ENCODE data around the gene ACTL10.

Gene ACTL10

DNA sequence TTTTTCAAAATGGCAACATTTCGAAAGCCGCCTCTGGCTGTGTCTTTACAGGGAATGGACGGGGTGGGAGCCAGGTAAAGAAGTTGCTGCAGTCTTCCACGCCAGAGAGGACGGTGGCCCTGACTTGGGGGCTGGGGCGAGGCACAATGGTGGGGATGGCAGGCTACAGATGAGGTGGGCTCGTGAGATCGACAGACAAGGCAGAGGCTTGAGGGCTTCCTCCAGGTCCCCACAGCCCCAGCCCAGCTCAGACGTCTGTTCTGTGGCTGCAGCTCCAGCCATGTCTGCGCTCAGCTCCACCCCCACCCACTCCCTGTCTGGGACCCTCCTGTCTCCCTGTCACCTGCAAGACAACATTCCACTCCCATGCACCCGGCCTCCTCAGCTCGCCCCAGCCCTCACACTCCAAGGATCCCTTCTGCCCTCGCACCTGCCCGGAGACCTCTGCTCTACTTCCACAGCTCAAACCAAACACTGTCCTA, 12.0 kb upstream of the ACTL10 start:
- no peak overlapping the region for H3K4me3 ChIP-seq (ENCODE audit: low read depth, low read length)
- TF ChIP-seq, protein P1, sequence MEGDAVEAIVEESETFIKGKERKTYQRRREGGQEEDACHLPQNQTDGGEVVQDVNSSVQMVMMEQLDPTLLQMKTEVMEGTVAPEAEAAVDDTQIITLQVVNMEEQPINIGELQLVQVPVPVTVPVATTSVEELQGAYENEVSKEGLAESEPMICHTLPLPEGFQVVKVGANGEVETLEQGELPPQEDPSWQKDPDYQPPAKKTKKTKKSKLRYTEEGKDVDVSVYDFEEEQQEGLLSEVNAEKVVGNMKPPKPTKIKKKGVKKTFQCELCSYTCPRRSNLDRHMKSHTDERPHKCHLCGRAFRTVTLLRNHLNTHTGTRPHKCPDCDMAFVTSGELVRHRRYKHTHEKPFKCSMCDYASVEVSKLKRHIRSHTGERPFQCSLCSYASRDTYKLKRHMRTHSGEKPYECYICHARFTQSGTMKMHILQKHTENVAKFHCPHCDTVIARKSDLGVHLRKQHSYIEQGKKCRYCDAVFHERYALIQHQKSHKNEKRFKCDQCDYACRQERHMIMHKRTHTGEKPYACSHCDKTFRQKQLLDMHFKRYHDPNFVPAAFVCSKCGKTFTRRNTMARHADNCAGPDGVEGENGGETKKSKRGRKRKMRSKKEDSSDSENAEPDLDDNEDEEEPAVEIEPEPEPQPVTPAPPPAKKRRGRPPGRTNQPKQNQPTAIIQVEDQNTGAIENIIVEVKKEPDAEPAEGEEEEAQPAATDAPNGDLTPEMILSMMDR (IDR thresholded peaks at IDR 0.05; ENCODE audit: borderline replicate concordance, insufficient read depth, low read depth, low read length), result no peak

- TF ChIP-seq, protein P1 (IDR thresholded peaks at IDR 0.05; ENCODE audit: borderline replicate concordance, insufficient read depth, low read depth, low read length), result no peak
- H3K4me3 ChIP-seq (ENCODE audit: low read depth, low read length), result no peak overlapping the region
These were observed 11.6 kb upstream of the ACTL10 start for GRCh38 chr20:33655164-33655563.

GRCh38 chr20:33656010-33656782, 10.5 kb upstream of the ACTL10 start:
- H3K4me3 ChIP-seq (ENCODE audit: low read depth, low read length), result no peak overlapping the region
- TF ChIP-seq, protein P1 (IDR thresholded peaks at IDR 0.05; ENCODE audit: borderline replicate concordance, insufficient read depth, low read depth, low read length), result no peak

DNA sequence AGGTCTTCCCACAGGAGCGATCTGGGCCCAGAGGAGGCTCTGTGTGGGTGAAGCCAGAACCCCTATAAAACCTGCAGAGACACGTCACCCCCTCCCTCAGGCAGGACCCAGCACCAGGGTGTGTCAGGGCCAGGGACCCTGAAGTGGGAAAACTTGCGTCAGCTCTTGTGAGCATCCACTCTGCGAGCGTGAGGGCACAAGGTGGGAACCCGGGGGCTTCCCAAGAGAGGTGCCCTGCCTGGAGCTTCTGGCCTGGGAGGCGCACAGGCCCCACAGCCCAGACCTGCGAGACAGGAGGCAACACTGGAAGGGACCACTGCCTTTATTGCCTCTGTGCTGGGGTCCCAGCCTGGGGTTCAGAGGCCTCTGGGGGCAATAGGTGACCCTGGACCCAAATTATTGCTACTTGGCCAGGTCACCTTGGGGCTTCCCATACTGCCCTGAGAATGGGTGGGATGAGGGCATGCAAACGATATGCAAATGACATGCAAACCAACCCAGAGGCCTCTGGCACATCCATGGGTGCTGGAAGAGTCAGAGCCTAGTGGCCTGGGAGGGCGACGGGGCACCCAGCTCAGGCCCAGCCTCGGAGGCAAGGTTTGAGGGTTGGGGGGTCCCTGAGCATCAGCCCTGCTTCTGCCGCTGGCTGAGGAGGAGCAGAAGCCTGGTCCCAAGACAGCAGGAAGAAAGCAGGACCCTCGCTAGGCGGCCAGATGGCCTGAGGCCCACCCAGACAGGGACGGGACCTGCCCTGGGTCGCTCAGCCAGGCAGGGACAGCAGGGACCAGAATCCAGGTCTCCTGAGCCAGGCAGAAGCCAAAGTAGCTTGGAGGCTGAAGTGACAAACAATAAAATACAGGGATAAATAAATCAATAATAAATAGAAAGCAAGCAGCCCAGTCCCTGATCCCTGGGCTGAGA, 9.7 kb upstream of the ACTL10 start:
- TF ChIP-seq, protein P1 (IDR thresholded peaks at IDR 0.05; ENCODE audit: borderline replicate concordance, insufficient read depth, low read depth, low read length), result no peak
- H3K4me3 ChIP-seq (ENCODE audit: low read depth, low read length), result no peak overlapping the region

DNA sequence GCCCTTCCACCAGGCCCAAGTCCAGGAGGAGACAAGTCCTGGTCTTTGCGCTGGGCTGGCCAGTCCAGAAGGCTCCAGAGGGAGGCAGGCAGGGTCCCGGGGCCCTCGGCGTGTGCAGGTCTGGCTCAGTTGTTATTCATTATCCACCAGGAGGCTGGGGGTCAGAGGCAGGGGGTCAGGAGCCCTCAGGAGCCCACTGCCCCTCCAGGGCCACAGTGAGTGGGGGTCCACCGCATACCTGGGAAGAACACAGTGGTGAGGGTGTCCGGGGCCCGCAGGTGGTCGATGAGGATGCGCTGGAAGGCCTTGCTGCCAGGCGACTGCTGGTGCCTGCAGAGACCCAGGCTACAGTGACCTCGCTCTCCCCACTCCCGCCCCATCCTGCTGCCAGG, 9.0 kb upstream of the ACTL10 start:
- TF ChIP-seq, protein P1 (IDR thresholded peaks at IDR 0.05; ENCODE audit: borderline replicate concordance, insufficient read depth, low read depth, low read length), result no peak
- H3K4me3 ChIP-seq (ENCODE audit: low read depth, low read length), result no peak overlapping the region

DNA sequence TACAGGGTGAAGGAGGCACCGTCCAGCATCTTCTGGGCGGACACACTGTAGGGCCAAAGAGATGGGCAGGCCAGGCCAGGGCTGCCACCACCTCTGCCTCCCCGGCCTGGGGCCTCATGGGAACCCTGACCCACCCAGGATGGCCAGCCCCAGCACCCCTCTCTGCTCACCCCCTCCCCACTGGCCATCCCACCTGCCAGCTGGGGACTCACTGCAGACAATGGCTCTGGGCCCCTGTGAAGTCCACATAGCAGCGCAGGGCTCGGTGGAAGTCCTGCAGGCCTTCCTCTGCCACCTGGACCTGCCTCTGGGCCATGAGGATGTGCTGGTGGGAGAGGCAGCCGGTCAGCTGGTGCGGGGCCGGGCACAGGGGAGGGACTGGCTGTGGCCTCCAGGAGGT, 8.2 kb upstream of the ACTL10 start:
- TF ChIP-seq, protein P1 (IDR thresholded peaks at IDR 0.05; ENCODE audit: borderline replicate concordance, insufficient read depth, low read depth, low read length), result no peak
- H3K4me3 ChIP-seq (ENCODE audit: low read depth, low read length), result no peak overlapping the region
